ENCODE data around the gene DAB2IP.
"Not testable (repeated sequence)": the region's sequence is repeated elsewhere in the genome, so short reads cannot be mapped to it uniquely, and the experiment has no call there.

The DAB2IP gene

DNA sequence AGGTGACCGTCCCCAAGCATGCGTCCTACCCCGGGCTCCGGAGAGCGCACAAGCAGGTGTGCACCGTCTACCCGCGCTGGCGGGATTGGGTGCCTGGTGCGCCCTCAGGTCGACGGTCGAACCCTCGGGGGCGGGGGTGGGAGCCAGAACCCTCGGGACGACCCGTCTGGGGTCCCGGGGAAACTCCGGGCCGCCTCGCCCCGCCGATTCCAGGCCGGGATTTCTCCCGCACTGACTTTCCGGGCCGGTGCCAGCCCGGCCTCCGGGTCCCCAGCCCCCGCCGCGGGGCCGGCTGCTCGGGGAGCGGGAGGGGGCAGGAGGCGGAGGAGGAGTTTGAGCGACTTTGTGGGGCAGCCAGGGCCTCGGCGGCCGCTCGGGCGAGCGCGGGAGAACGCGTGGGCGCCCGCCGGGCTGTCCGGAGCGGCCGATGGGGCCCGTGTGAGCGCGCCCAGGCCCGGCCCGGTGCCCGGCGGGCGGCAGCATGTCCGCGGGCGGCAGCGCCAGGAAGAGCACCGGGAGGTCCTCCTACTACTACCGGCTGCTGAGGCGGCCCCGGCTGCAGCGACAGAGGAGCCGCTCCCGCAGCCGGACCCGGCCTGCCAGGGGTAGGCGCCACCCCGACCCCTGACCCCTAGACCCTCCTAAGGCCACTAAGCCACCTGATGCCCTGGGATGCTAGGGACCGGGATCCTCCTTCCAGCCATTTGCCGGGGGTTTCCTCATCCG, at the start of gene DAB2IP:
DAB2IP (plus strand) TSS at position 340 of the 726 bp plus-strand sequence; CDS start at position 482, 142 bp downstream.
- DNase-seq, result no peak

DNA sequence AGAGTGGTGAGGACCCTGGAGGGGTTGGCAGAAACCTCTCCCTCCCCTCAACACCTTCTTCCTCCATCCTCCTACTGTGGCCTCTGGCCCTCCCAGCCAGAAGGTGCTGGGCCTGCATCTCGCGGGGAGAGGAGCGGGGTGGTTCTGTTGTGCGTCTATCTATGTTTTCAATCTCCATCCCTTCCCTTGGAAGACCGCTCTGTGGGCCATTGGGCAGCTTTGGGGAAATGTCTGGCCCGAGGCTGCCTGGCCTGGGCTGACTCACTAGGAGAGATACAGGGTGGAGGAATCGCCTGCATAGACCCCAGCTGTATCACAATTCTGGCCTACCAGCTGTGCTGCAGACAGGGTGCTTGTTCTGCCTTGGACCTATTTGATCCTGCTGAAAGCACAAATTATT, 48.4 kb upstream of the DAB2IP start:
- DNase-seq, result no peak

- DNase-seq, result no peak
Measured at GRCh38 chr9:121604242-121604641, 47.2 kb upstream of the DAB2IP start.

DNA sequence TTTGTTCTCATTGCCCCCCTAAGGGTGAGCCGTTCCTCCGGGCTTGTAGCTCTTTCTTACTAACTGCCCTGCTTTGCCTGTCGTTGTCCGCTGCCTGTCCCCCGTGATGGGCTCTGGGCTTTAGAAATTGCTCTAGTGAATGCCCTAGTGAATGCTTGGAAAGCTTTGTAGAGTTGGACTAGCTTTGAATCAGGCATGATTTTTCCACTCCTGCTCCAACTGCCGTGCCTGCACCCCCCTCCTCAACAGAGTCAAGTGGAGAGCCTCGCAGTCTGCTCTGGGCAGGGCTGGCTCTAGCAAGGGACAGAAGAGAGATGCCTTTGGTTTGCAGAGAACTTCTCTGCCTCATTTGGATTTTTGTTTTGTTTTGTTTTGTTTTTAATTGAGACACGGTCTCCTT, 46.8 kb upstream of the DAB2IP start:
- DNase-seq, result no peak

DNA sequence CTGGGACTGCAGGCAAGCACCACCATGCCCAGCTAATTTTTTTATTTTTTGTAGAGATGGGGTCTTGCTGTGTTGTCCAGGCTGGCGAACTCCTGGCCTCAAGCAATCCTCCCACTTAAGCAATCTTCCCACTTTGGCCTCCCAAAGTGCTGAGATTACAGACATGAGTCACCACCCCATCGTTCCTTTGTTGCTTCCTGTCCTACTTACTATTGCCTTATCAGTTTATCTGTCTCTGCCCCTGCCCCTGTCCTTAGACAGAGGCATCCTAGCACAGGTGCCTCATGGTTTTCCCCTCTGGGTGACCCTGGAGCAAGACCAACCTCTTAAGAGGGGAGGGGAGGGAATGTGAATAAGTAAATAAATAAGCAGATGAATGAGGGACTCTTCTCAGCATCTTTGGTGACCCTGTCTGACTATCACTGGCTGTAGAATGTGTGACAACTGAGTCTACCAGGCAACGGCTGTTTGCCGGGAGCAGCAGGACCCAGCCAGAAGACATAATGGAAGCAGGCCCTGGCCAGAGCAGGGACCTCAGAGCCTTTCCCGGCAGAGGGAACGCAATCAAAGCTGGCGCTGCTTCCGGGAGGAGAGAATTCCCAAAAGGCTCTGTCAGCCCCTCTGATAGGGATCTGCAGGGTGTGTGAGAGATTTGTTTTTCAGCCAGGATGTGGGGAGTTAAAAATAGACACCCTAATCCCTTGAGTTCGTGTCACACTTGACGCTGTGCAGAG, 43.8 kb upstream of the DAB2IP start:
- no peak for DNase-seq

DNA sequence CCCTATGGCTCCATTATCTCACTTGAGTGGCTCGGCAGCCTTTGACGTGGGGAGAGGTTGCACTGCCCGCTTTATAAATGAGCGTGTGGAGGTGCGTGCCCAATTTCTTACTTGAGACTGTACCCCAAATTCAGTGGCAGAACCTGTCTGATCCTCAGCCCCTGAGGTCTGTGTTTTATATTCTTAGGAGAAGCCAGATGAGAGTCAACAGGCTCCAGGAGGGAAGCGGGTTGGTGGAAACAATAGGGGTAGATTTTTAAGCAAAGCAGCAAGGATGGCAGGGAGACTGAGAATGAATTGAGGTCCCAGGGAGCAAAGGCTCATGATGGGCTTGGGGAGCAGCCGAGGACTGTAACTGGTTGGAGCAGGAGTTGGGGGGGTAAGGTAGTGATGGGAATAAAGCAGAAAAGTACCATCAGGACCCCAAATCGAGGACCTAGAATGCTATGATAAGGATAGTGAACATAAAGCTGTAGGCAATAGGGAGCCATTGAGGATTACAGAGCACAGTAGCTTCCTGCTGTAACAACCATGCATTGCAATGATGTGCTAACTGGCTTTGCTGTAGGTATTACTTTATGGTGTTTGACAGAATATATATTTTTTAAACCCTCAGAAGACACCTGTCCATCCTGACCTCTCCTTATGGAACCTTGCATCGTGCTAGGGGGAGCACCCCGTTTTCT, 43.1 kb upstream of the DAB2IP start:
- no peak for DNase-seq

- no peak for DNase-seq
Measured at GRCh38 chr9:121609822-121610637, 41.4 kb upstream of the DAB2IP start.

DNA sequence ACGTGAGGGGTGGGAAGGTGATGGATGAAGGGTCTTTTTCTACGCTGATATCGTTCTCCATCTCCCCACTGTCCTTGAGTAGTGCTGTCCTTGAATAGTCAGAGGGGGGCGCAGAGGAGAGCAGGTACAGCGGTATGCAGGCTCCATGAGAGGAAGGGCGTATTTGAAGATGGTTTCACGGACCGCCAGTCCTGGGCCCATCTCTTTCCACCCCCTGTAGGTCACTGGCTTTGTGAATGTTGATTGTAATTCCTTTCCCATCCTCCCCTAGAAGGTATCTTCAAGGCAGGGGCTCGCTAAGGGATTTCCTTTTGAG, 40.8 kb upstream of the DAB2IP start:
- no peak for DNase-seq

DNA sequence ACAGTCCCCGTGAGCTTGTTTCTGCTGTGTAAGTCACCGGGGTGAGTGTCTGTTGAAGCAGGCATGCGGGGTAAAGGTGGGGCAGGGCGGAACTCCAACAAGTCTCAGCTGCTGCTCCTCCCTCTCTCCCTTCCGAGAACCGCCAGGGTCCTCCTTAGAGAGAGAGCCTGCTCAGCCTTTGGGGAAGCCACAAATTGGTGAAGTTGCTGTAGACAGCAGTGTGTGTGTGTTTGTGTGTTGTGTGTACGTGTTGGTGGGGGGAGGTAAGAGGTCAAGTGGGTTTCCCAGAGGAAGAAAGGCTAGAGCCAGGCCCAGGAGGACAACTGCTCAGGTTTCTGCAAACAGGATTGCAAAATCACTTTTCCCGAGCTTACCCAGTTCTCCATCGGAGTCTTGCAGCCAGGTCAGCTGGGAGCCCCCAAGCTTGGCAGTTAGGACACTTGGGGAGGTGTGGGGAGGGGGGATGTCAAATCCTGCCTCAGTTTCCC, 38.9 kb upstream of the DAB2IP start:
- no peak for DNase-seq

DNA sequence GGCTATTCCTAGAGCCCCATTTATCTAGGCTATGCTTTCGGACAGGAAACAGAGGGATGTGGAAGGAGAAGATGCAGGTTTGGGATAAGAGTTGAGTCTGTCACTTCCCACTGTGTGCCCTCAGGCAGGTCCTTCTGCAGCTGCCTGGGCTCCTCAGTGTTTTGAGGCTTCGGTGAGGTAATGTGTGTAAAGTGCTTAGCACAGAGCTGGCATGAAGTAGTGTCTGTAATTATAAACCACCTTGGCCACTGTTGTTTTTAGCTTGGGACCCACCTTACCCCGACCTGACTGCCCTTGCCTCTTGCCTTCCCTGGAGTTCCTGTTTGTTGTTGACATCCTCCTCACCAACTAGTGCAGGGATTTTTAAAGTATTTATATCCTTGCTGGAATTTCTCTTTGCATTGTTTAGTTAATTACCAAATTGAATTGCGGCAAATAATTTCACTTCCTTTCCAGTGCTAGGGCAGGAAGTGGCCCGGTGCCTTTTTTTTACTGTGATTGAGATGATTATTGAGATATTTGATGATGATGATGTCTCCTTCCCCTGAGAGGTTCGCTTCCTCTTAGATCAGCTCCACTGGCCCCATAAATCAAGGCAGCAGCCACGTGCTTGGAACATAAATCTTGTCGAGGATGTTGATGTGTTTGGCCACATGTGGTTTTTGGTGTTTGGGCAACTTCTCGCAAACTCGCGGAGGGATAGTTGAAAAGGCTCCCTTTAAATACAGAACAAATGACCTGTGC, 38.3 kb upstream of the DAB2IP start:
- DNase-seq, result no peak

DNA sequence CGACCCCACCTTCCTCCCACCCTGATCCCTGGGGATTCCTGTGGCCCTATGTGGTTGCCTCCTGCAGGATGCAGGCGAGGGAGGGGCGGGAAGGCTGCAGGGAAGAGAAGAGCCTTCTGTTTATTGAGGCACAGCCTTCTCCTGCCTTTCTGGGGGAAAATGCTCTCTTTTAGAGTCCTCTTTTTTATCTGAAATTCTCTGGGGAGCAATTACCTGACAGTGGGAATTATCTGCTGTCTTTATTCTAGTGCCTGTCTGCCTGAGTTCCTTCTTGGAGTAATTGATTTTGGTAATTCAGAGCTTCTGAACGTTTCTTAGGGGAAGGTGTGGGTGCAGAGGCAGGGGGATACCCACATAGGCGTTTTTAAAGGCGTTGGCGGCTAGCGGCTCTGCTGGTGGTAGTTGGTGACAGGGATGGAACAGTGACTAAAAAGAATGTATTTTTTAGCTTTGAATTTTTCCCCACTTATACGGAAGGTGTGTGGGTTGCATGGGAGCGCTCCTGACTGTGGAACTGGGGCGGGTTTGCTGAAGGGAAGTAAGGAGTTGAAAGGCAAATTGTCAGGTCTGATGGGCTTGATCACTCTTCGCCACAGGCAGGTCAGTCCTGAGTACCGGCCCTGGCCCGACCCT, 35.2 kb upstream of the DAB2IP start:
- DNase-seq, result no peak

DNA sequence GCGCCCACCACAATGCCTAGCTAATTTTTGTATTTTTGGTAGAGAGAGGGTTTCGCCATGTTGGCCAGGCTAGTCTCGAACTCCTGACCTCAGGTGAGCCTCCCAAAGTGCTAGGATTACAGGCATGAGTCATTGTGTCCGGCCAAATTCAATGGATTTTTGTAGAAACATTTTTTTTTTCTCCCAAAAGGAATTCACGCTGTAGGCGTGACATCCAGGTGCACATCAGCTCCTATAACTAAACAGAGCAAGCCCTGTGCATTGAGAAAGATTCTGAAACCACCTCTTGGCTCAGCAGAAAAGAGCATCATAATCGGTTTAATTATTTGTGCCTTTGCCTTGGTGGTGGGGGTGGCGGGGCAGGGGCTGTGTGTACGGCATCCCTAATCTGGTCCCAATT, 32.9 kb upstream of the DAB2IP start:
- no peak for DNase-seq

DNA sequence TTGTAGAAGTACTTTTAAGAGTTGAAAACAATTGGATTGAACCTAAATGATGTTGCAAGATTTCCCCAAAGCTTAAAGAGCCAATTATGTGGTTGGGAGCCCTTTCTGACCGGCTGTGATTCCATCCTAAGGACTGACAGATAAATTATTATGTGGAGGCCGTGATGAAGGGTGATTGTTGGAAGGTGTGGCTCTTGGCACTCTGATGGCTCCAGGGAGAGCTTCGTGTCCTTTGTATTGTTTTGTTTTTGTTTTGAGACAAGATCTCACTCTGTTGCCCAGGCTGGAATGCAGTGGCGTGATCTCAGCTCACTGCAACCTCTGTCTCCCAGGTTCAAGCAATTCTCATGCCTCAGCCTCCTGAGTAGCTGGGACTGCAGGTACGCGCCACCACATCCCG, 32.5 kb upstream of the DAB2IP start:
- not testable (repeated sequence) for DNase-seq

DNA sequence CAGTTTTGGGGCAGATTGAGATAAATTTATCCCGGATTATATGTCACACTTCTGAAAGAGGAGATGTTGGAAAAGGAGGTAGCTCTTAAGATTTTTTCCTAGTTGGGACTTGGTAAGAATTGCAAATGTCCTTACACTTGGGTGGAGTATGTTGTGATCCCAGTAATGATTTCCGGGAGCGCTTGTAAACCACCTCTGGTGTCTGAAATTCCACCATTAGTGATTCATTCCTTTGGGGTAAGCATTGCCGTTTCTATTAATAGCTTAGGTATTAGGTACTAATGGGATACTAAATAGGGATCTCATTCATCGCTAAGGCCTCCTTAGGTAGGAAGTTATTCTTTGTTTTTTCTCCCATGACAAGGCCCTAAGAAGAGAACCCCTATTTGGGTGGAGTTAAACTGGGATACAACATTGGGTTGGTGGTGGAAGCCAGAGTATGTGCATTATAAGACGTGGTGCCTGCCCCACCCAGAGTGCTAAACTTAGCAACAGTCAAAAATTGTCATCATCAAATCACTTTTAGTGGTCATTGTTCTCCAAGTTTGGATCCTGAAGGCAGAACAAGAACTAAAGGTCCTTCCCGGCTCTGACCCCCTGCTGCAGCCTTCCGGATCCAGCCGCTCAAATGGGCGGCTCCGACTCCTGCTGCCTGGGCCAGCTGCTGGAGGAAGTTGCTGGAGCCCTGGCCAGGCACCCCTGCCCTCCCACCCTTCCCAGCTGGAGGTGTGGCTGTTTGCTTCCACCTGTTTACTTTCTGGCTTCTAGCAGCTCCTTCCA, 31.7 kb upstream of the DAB2IP start:
- no peak for DNase-seq

- no peak for DNase-seq
Measured at GRCh38 chr9:121620325-121620673, 31.1 kb upstream of the DAB2IP start.

DNA sequence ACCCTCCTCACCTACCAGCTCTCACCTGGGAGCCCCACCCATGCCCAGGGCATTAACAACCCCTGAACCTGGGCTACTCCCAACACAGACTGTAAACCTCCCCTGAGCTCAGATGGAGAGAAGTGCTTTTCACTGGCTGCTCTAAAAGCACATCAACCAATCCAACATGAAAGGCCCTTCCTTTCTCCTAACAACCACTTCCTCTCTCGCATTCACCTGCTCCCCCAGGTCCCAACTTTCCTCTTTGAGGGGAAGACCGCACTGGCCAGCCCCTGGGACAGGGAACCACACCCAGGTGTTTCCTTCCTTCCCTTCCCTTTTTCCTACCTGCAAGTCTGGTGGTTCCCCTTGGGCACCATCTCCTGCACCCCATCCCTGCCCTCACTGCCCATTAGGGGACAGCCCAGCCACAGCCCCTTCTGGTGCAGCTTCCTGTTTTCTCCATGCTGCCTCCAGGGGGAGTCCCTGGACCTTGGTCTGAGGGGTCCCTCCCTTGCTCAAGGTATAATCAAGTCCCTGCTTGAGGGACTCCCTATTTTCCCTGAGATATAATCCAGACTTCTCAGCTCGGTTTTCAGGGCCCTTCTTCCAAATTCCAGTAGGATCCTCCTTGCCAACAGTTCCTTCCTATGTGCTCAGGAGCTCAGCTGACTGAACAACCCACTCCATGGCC, 30.5 kb upstream of the DAB2IP start:
- DNase-seq, result no peak

GRCh38 chr9:121622387-121623203, 28.8 kb upstream of the DAB2IP start:
- DNase-seq, result no peak

GRCh38 chr9:121623430-121623829, 28.0 kb upstream of the DAB2IP start:
- DNase-seq, result not testable (repeated sequence)

DNA sequence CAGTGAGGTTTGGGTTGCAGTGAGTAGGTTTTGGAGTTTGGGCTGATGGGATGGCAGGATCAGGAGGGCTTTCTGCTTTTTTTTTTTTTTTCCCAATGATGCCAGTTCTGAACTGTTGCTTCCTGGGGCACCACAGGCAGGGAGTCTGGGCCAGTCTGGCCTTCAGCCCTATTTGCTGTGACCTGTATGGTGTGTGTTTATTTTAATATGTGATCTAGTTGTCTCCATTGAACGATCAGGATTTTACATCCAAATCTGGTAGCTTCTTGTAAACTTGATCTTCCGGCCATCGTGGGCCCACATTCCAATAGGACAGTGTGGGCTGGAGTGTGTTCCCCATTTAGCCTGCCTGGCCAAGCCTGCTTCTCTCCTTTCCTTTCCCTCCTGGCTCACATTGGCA, 25.8 kb upstream of the DAB2IP start:
- DNase-seq, result no peak

DNA sequence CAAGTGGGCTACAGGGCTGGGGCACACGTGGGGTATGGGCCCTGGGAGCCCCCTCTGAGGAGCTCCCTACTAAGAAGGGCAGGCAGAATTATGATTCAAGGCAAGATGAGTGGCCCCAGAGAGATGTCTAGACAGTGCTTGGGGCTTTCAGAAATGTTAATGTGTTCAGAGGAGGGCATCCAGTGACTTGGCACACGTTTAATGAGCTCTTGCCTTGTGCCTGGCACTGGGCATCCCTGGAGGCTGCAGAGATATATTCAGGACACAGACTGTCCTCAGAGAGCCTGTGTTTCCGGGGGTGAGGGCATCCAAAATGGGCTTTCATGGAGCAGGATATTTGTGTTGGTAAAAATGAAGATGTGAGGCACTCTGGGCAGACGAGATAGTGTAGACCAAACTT, 25.4 kb upstream of the DAB2IP start:
- DNase-seq, result no peak

All from NCI-H1417 treated with DMSO at 0.1 percent for 48 hours (cell line).